ENCODE results near the gene PNKP. TPM values are rescaled to one million over a fixed set of nuclear protein-coding genes. Genes with fewer than 3 reads are reported as not detected.

Gene PNKP
- total and polyA plus RNA-seq, 9 of the 15 experiments (the other 6 are each of a cell fraction or from before 2014, with no cell fraction given): 2.8 to 85.4 (median 25.3) TPM

GRCh38 chr19:49889687-49890348, 22.4 kb upstream of the PNKP start (continued):
- 0 out of 2 replicates have a peak, but pooled peaks have one; percentile 87 for TF ChIP-seq RERE (CRISPR knock-in tag; IDR thresholded peaks at IDR 0.05; ENCODE audit: borderline replicate concordance)
- TF ChIP-seq RUNX1 (IDR thresholded peaks at IDR 0.05; ENCODE audit: low read depth): peak; percentile 56; the same call in 1 of the 2 replicates
- TF ChIP-seq CREB3L1 (IDR thresholded peaks at IDR 0.05; ENCODE audit: borderline replicate concordance, low read depth): peak; percentile 99
- TF ChIP-seq ZNF3 (CRISPR knock-in tag; IDR thresholded peaks at IDR 0.05): no peak
- peak; percentile 77 for TF ChIP-seq TEAD4 (IDR thresholded peaks at IDR 0.05; ENCODE audit: low read length)
- peak; percentile 97 for TF ChIP-seq TEAD4 (CRISPR knock-in tag; IDR thresholded peaks at IDR 0.05; ENCODE audit: borderline replicate concordance)
- TF ChIP-seq ZBTB26 (CRISPR knock-in tag; IDR thresholded peaks at IDR 0.05): peak; percentile 26; the same call in 1 of the 2 replicates
- TF ChIP-seq E2F6 (IDR thresholded peaks at IDR 0.05; ENCODE audit: borderline replicate concordance in 1 of 2, extremely low read depth in 1 of 2, insufficient read depth in 1 of 2, insufficient read length in 1 of 2, low read depth in 1 of 2, low read length in 1 of 2, poor library complexity in 1 of 2, severe bottlenecking in 1 of 2): peak; percentile 100
- peak; percentile 65 for TF ChIP-seq ZBTB17 (CRISPR knock-in tag; IDR thresholded peaks at IDR 0.05)
- no peak for TF ChIP-seq ZNF436 (CRISPR knock-in tag; IDR thresholded peaks at IDR 0.05)
- TF ChIP-seq FOXP4 (CRISPR knock-in tag; IDR thresholded peaks at IDR 0.05; ENCODE audit: borderline replicate concordance): peak; percentile 99
- no peak for TF ChIP-seq MAFG (tag; conservative IDR thresholded peaks at IDR 0.05)
- no peak for TF ChIP-seq DACH1 (IDR thresholded peaks at IDR 0.05; ENCODE audit: partially characterized antibody)
- TF ChIP-seq SMAD4 (CRISPR knock-in tag; conservative IDR thresholded peaks at IDR 0.05): peak; percentile 91
- peak in 1 of 2 experiments; percentile 97; a peak in 2 of 4 replicates for TF ChIP-seq HDAC1 (IDR thresholded peaks at IDR 0.05)
